Measurements from ENCODE around the gene COL12A1. TPM values are rescaled to one million over a fixed set of nuclear protein-coding genes. Genes with fewer than 3 reads are reported as not detected.

Gene COL12A1
- total RNA-seq, 1 experiment from 2014 or later: 5.5 TPM

GRCh38 chr6:75041381-75041780 is 164.5 kb downstream of the COL12A1 start:
- DNase-seq (ENCODE audit: low read depth): no peak

Other genes with a start within 250 kb of the COL12A1 start
- gene COX7A2, start 37.7 kb upstream of the COL12A1 start, total RNA-seq (2014; rRNA removed; shearing (Covaris generic)): 801 and 813 TPM in 2 replicates
- gene TMEM30A, start 78.7 kb upstream of the COL12A1 start, total RNA-seq (2014; rRNA removed; shearing (Covaris generic)): 101 and 115 TPM in 2 replicates